SK-N-SH (cell line): Measurements from ENCODE around the gene ATP2A3. TPM values are rescaled to one million over a fixed set of nuclear protein-coding genes. Genes with fewer than 3 reads are reported as not detected.

Experiments
- CTCF ChIA-PET: fragments of 300-600, 350-600 bp; formaldehyde crosslinking; extraction: SDS; loops from one replicate; lab custom pipeline; 2021; lab: Yijun Ruan, JAX
- POLR2A ChIA-PET: fragments of 350-600 bp; sonication (Branson Sonifier 250); formaldehyde crosslinking; extraction: SDS; loops from one replicate; lab custom pipeline; 2020; ENCODE audit warnings: antibody characterized with exemption, inconsistent platforms; lab: Yijun Ruan, JAX
- DNase-seq: peaks from one replicate; pipeline ENCODE4 v3.0.0; 2012
- H2AFZ ChIP-seq: fragments of 200-600 bp; sonication (generic); 2 replicates; pipeline ENCODE4 v1.8.1; 2016; ENCODE audit warnings: antibody characterized with exemption, mild to moderate bottlenecking, low read depth
- H3F3A ChIP-seq: fragments of 200-600 bp; sonication (generic); replicated peaks from 2 replicates; pipeline ENCODE3; 2016; ENCODE audit warnings: antibody characterized with exemption, mild to moderate bottlenecking; ENCODE audit not compliant: insufficient read depth
- H3K27ac ChIP-seq, 2 experiments: fragments of 200-500 bp in 1 of 2; fragments of 200-600 bp in 1 of 2; sonication (Bioruptor generic) in 1 of 2; sonication (generic), shearing (Covaris generic) in 1 of 2; 2 replicates each; pipeline versions ENCODE4 v1.5.1 to v1.6.1; 2014 to 2016; ENCODE audit warnings: low read depth in 2 of 2, inconsistent platforms in 1 of 2, low read length in 1 of 2, mild to moderate bottlenecking in 1 of 2, mixed read lengths in 1 of 2
- H3K27me3 ChIP-seq: fragments of 200-600 bp; sonication (generic), shearing (Covaris generic); 2 replicates; pipeline ENCODE4 v1.6.1; 2016; ENCODE audit warnings: mixed run types; ENCODE audit not compliant: insufficient read depth
- H3K36me3 ChIP-seq, 2 experiments: fragments of 200-500 bp in 1 of 2; fragments of 200-600 bp in 1 of 2; sonication (Bioruptor generic) in 1 of 2; sonication (generic) in 1 of 2; replicated peaks in 1 of 2; 2 replicates each; pipeline versions ENCODE3 to v1.5.1; 2014 to 2016; ENCODE audit warnings: low read length in 1 of 2, mild to moderate bottlenecking in 1 of 2; ENCODE audit not compliant: insufficient read depth in 2 of 2, control insufficient read depth in 1 of 2
- H3K4me1 ChIP-seq, 2 experiments: fragments of 200-500 bp in 1 of 2; fragments of 200-600 bp in 1 of 2; sonication (Bioruptor generic) in 1 of 2; sonication (generic), shearing (Covaris generic) in 1 of 2; 2 replicates each; pipeline versions ENCODE4 v1.5.1 to v1.6.1; 2014 to 2016; ENCODE audit warnings: low read depth in 1 of 2, low read length in 1 of 2, mixed run types in 1 of 2; ENCODE audit not compliant: insufficient read depth in 2 of 2, control insufficient read depth in 1 of 2
- H3K4me2 ChIP-seq: fragments of 200-600 bp; sonication (generic), shearing (Covaris generic); 2 replicates; pipeline ENCODE4 v1.6.1; 2017; ENCODE audit warnings: mixed run types
- H3K4me3 ChIP-seq, 2 experiments: fragments of 200-500 bp in 1 of 2; fragments of 200-600 bp in 1 of 2; sonication (Bioruptor generic) in 1 of 2; sonication (generic), shearing (Covaris generic) in 1 of 2; 2 replicates each; pipeline versions ENCODE4 v1.5.1 to v1.8.1; 2014 to 2016; ENCODE audit warnings: low read depth in 2 of 2, inconsistent platforms in 1 of 2, low read length in 1 of 2, mild to moderate bottlenecking in 1 of 2, mixed read lengths in 1 of 2, moderate library complexity in 1 of 2
- H3K79me2 ChIP-seq: fragments of 200-600 bp; sonication (generic); 2 replicates; pipeline ENCODE4 v1.8.1; 2017; ENCODE audit warnings: mild to moderate bottlenecking; ENCODE audit not compliant: insufficient read depth
- H3K9ac ChIP-seq: fragments of 200-600 bp; sonication (generic); 2 replicates; pipeline ENCODE4 v1.6.1; 2017; ENCODE audit warnings: mixed run types
- H3K9me2 ChIP-seq: fragments of 200-600 bp; sonication (generic); 2 replicates; pipeline ENCODE4 v1.6.1; 2017; ENCODE audit warnings: mixed run types
- H3K9me3 ChIP-seq: fragments of 200-600 bp; sonication (generic); 2 replicates; pipeline ENCODE4 v1.6.1; 2017; ENCODE audit warnings: mixed run types, mild to moderate bottlenecking, moderate library complexity
- H4K20me1 ChIP-seq: fragments of 200-600 bp; sonication (generic); 2 replicates; pipeline ENCODE4 v1.6.1; 2017; ENCODE audit warnings: mild to moderate bottlenecking, mixed run types; ENCODE audit not compliant: insufficient read depth
- CHD2 ChIP-seq: fragments of 150-350 bp; IDR thresholded peaks from 2 replicates; pipeline ENCODE4 v1.6.1; 2018; ENCODE audit warnings: low read length; ENCODE audit not compliant: partially characterized antibody
- ELF1 ChIP-seq: IDR thresholded peaks from 2 replicates; pipeline ENCODE4 v1.4.0; 2012
- EP300 ChIP-seq, 2 experiments: IDR thresholded peaks; 2 replicates each; pipeline versions ENCODE4 v1.4.0 to v1.6.1; 2012; ENCODE audit warnings: borderline replicate concordance in 1 of 2, low read depth in 1 of 2, low read length in 1 of 2
- FOXM1 ChIP-seq: IDR thresholded peaks from 2 replicates; pipeline ENCODE4 v1.4.0; 2012; ENCODE audit warnings: low read depth, mild to moderate bottlenecking
- GABPA ChIP-seq: IDR thresholded peaks from 2 replicates; pipeline ENCODE4 v1.4.0; 2012; ENCODE audit warnings: low read depth, mild to moderate bottlenecking
- MEF2A ChIP-seq: IDR thresholded peaks from 2 replicates; pipeline ENCODE4 v1.4.0; 2012; ENCODE audit warnings: low read depth, borderline replicate concordance
- PBX3 ChIP-seq: IDR thresholded peaks from 2 replicates; pipeline ENCODE4; 2012
- RFX5 ChIP-seq: IDR thresholded peaks from 2 replicates; pipeline ENCODE4 v1.6.1; 2012; ENCODE audit warnings: mild to moderate bottlenecking, improper control_type of control experiment, low read length
- RXRA ChIP-seq: IDR thresholded peaks from 2 replicates; pipeline ENCODE4 v1.4.0; 2012; ENCODE audit warnings: low read depth, mild to moderate bottlenecking, borderline replicate concordance
- TAF1 ChIP-seq: IDR thresholded peaks from 2 replicates; pipeline ENCODE4 v1.6.1; 2012; ENCODE audit warnings: low read depth, mild to moderate bottlenecking, low read length, moderate library complexity, borderline replicate concordance
- TEAD4 ChIP-seq: IDR thresholded peaks from 2 replicates; pipeline ENCODE4 v1.4.0; 2012; ENCODE audit warnings: mild to moderate bottlenecking, borderline replicate concordance; ENCODE audit not compliant: insufficient read depth
- WGBS: methylation state at CpG from one replicate; pipeline ENCODE4 v1.1.6; 2017; ENCODE audit warnings: low lambda C conversion rate; 5-methylcytosine and 5-hydroxymethylcytosine counted together
- polyA plus RNA-seq, 3 experiments: library from polyadenylated mRNA; depleted of rRNA; stranded (reverse); fragments of >200 nt; gene quantifications; 2 replicates each; pipeline ENCODE4 v1.2.3, GENCODE V29; 2012
- TF ChIP-seq, protein P1 (sequence below): IDR thresholded peaks from 2 replicates; pipeline ENCODE4 v1.4.0; 2012; ENCODE audit warnings: low read depth, borderline replicate concordance
- TF ChIP-seq, protein P2 (sequence below): IDR thresholded peaks from 2 replicates; pipeline ENCODE4 v1.4.0; 2012; ENCODE audit warnings: low read depth
- TF ChIP-seq, protein P3 (sequence below): fragments of 150-350 bp; IDR thresholded peaks from 2 replicates; pipeline ENCODE4 v1.6.1; 2016; ENCODE audit warnings: mild to moderate bottlenecking, low read depth, low read length
- TF ChIP-seq, protein P4 (sequence below): IDR thresholded peaks from 2 replicates; pipeline ENCODE4 v1.6.1; 2012; ENCODE audit warnings: mild to moderate bottlenecking, low read depth, low read length, moderate library complexity

ATP2A3 gene
- polyA plus RNA-seq, 1 of the 3 experiments (the other 2 are of a cell fraction): 2.1 TPM

- ChIA-PET POLR2A (no interaction called here), CTCF (interaction anchor here (0.7 kb wide), 1 partner anchor 17 kb away, joined by 3 read pairs; no protein-coding TSS in a partner anchor)
- DNase-seq: peak; percentile 18
- TF ChIP-seq CHD2: no peak
- TF ChIP-seq GABPA: no peak
- no peak for TF ChIP-seq RXRA
- TF ChIP-seq MEF2A: no peak
- TF ChIP-seq TEAD4: no peak
- TF ChIP-seq RFX5: no peak
- TF ChIP-seq, protein P1, sequence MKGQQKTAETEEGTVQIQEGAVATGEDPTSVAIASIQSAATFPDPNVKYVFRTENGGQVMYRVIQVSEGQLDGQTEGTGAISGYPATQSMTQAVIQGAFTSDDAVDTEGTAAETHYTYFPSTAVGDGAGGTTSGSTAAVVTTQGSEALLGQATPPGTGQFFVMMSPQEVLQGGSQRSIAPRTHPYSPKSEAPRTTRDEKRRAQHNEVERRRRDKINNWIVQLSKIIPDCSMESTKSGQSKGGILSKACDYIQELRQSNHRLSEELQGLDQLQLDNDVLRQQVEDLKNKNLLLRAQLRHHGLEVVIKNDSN: peak; percentile 41; the same call in 1 of the 2 replicates
- TF ChIP-seq, protein P2, sequence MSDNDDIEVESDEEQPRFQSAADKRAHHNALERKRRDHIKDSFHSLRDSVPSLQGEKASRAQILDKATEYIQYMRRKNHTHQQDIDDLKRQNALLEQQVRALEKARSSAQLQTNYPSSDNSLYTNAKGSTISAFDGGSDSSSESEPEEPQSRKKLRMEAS: no peak
- Histone ChIP-seq H3K4me1 (peaks cover 0 to 2% of the 10 kb centered on the region in 2 experiments; a peak in 2 of 4 replicates), H3K9ac (no peak overlapping the region), H3K4me3 (no peak overlapping the region), H3K4me2 (no peak overlapping the region), H3K9me2 (no peaks in the 10 kb centered on the region), H3K36me3 (no peaks in the 10 kb centered on the region), H3K27me3 (no peaks in the 10 kb centered on the region), H2AFZ (no peak overlapping the region), H3K27ac (no peak overlapping the region), H4K20me1 (no peaks in the 10 kb centered on the region), H3K79me2 (no peaks in the 10 kb centered on the region), H3K9me3 (no peaks in the 10 kb centered on the region), H3F3A (no peaks in the 10 kb centered on the region)
- 72% methylated on average over 4 of the region's 4 CpGs for WGBS
Observed at GRCh38 chr17:3979290-3979611, 15.0 kb upstream of the ATP2A3 start.

GRCh38 chr17:3978421-3979289, 14.4 kb upstream of the ATP2A3 start:
- no peak overlapping the region for H3K4me3 ChIP-seq
- POLR2A ChIA-PET: no interaction called here
- no peak overlapping the region for H3K27ac ChIP-seq
- no peak overlapping the region for H3K4me2 ChIP-seq
- no peaks in the 10 kb centered on the region for H3K36me3 ChIP-seq
- no peak overlapping the region for H2AFZ ChIP-seq
- no peaks in the 10 kb centered on the region for H3K9me3 ChIP-seq
- H3K9me2 ChIP-seq: no peaks in the 10 kb centered on the region
- peaks cover 0 to 2% of the 10 kb centered on the region in 2 experiments; a peak in 2 of 4 replicates for H3K4me1 ChIP-seq
- CTCF ChIA-PET: interaction anchor here (0.7 to 1.6 kb wide), 2 partner anchors 16 to 65 kb away, joined by 3 to 5 read pairs; no protein-coding TSS in a partner anchor
- H4K20me1 ChIP-seq: no peaks in the 10 kb centered on the region
- H3K9ac ChIP-seq: no peak overlapping the region
- H3K79me2 ChIP-seq: no peaks in the 10 kb centered on the region
- H3F3A ChIP-seq: no peaks in the 10 kb centered on the region
- H3K27me3 ChIP-seq: no peaks in the 10 kb centered on the region
- peak; percentile 9 for DNase-seq
- WGBS: 83% methylated on average over 6 of the region's 6 CpGs
- TF ChIP-seq, protein P3, sequence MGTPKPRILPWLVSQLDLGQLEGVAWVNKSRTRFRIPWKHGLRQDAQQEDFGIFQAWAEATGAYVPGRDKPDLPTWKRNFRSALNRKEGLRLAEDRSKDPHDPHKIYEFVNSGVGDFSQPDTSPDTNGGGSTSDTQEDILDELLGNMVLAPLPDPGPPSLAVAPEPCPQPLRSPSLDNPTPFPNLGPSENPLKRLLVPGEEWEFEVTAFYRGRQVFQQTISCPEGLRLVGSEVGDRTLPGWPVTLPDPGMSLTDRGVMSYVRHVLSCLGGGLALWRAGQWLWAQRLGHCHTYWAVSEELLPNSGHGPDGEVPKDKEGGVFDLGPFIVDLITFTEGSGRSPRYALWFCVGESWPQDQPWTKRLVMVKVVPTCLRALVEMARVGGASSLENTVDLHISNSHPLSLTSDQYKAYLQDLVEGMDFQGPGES: no peak
- TF ChIP-seq RXRA: no peak
- no peak for TF ChIP-seq MEF2A
- no peak for TF ChIP-seq EP300 (IDR thresholded peaks at IDR 0.05; ENCODE audit: borderline replicate concordance in 1 of 2, low read depth in 1 of 2, low read length in 1 of 2)
- TF ChIP-seq, protein P4, sequence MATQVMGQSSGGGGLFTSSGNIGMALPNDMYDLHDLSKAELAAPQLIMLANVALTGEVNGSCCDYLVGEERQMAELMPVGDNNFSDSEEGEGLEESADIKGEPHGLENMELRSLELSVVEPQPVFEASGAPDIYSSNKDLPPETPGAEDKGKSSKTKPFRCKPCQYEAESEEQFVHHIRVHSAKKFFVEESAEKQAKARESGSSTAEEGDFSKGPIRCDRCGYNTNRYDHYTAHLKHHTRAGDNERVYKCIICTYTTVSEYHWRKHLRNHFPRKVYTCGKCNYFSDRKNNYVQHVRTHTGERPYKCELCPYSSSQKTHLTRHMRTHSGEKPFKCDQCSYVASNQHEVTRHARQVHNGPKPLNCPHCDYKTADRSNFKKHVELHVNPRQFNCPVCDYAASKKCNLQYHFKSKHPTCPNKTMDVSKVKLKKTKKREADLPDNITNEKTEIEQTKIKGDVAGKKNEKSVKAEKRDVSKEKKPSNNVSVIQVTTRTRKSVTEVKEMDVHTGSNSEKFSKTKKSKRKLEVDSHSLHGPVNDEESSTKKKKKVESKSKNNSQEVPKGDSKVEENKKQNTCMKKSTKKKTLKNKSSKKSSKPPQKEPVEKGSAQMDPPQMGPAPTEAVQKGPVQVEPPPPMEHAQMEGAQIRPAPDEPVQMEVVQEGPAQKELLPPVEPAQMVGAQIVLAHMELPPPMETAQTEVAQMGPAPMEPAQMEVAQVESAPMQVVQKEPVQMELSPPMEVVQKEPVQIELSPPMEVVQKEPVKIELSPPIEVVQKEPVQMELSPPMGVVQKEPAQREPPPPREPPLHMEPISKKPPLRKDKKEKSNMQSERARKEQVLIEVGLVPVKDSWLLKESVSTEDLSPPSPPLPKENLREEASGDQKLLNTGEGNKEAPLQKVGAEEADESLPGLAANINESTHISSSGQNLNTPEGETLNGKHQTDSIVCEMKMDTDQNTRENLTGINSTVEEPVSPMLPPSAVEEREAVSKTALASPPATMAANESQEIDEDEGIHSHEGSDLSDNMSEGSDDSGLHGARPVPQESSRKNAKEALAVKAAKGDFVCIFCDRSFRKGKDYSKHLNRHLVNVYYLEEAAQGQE: no peak
- no peak for TF ChIP-seq FOXM1
- TF ChIP-seq, protein P1: no peak
- TF ChIP-seq RFX5: no peak
- TF ChIP-seq GABPA: no peak
- TF ChIP-seq TAF1: no peak
- no peak for TF ChIP-seq ELF1
- no peak for TF ChIP-seq PBX3
